Stimulated activated CD4-positive, alpha-beta T cell treated with anti-CD3 and anti-CD28 coated beads, Interleukin-1b, Interleukin-23, amount 100 ng/mL, for 48 hours (primary cell): ENCODE results near the gene TMEM126A.
"Not testable (repeated sequence)": the region's sequence is repeated elsewhere in the genome, so short reads cannot be mapped to it uniquely, and the experiment has no call there.

Experiments
- DNase-seq: peaks from one replicate; pipeline ENCODE4 v3.0.0-alpha.2; 2020

The TMEM126A gene

DNA sequence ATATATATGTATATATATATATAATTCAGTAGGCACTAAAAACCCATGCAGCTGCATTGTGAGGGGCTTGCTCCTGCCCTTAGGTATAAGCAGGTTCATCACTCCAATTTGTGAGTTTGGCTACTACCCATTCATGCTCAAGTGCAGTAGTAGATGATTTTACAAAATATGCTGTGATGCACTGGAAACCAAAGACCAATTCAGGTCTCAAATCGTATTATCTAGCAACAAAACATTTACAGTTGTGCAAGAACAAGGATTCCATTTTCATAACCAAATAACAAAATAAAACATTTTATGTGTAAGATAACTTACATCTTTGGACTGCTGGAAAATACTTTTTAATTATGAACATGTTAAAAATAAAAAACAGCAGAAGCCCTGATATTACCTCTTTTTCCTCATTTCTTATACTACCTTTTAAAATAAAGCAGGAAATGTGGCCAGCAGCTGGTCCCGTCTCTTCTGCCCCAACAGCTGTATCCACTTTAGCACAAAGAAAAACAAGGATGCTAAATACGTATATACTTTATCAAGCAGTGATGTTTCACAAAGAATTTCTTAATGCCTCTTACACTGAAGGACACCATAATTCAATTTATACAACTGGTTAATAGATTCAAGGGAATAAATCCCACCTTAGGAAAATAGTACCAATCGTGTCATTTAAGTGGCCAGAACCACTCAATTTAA lies 14.4 kb downstream of the TMEM126A start:
- no peak for DNase-seq

DNA sequence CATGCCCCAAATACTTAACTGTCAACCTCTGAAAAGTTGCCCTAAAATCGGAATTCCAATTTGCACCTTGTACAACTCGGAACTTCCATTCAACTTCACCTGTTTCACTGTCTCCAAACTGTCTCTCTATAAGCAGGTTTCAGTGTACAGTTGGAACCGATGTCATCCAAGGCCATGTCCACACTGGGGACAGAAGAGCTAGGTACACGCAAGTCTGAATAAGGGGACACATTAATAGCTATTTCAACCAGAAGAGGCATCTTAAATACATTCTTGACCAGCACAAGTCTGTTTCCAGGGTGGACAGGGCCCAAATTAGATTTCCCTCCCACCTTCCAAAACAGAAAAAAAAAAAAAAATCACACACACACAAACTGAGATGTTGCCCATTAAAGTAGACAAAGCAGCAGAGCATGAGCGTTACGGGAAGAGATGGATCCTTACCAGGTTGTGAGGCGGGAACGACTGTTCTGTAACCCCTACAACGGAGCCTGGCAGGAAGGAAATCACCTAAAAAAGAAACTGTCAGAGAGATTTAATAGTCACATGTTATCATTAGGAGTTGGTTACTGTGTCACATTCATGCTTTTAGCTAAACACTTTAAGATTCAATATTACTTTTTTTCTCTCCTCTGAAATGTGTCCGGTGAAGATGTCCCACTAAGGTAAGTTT lies 15.4 kb downstream of the TMEM126A start:
- DNase-seq: no peak

DNA sequence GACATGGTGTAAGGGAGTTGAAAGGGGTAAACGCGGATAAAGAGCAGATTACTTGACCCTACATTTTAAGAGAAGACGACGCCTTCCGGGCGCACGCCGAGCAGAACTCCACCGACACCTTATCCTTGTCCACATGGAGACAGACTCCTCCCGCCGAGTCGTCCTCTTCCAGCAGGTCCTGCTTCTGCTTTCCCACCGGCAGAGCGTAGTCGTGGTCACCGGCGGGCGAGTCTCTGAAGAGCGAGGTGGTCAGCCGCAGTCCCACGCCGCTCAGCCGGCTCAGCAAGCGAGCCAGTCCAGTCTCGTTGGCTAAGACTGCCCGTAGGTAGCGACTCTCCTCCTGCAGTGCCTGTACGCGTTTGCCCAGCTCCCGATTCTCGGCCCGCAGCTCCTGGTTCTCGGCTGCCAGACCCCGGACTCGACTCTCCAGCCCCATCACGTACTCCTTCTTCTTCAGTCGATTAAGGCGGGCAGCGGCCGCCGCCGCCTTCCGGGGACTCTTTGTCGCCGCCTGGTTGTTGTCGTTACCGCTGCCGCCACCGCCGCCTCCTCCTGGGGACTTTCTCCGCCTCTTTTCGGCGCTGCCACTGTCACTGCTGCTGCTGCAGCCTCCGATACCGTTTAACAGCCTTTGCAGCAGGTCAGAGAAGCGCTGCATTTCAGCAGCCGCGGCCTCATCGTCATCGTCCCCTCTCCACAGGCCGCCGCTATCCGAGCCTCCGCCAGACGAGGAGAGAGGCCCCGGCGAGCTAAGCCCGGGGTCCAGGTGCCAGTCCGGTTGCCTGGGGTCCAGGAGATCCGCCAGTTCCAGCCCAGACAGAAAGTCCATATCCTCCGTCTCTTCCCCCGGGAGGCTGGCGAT lies 16.2 kb downstream of the TMEM126A start:
- peak; percentile 87 for DNase-seq

DNA sequence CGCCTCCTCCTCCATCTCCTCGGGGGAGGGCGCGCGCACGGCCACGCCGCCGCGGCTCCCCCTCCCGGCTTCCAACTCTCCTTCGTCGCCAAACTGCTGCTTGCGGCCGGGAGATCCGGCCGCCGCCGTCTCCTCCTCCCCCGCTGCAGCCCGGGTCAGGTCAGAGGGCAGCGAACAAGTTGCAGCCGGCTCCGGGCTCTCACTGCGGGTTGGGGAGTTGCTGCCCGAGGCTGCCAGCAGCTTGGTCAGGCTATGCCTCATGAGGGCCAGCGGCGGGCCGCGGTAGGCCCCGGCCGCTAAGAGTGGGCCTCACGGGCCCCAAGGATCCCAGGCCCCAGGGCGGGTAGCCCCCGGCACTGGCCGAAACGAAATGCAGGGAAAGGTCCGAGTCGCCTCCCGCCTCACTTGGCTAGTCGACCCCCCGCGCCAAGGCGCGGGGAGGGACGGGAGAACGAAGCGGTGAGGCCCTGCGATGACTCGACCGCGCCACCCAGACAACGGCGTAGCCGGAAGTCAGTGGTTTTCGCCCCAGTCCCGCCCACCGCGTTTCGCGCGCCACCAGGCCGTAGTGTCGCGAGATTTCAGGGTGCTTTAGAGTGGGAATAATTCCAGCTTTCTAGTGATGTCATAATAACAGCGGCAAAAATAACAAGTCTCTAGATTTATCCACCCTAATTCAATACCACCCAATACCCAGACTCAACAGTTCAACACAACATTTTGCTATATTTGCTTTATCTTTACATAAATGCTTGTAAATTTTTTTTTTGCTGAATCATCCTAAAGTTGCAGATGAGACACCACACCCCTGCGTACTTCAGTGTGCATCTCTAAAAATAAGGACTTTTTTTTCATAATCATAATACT lies 17.1 kb downstream of the TMEM126A start, which contains the start of gene CREBZF:
CREBZF (minus strand) TSS at position 515 of the 867 bp plus-strand sequence; CDS start at position 261, 254 bp downstream.
- DNase-seq: peak; percentile 95

DNA sequence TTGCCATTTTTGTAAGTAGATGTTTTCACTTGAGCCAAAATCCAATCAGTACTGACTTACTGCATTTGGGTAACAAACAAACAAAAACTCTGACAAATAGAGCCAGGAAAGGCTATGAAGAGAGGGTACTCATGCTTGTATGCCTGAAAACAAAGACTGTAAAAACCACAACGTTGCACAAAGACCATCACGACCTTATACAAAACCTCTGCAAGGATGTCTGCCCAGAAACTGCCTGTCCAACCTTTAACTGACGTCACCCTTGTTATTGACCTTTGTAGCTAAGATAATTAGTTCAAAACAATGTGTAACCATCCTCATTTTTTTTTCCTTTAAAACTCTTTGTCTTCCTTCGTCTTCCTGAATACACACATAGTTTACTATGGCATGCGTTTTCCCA lies 18.0 kb downstream of the TMEM126A start:
- no peak for DNase-seq

DNA sequence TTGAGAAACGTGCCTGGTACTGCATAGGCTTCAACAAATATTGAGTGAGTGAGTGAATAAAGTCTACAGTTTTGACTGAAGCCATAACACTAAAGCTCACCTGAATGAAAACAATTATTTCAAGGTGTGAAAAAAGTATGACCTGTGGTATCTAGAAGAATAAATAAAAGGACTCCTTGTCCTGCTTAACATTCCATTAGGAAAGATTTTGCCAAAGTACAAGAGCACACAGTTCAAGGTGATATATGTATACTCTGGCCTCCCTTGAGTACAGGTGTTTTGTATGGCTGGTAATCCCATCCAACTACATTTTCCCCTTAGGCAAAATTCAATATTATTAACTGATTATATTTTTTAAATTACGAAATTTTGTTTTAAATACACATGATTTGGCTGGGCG lies 18.9 kb downstream of the TMEM126A start:
- no peak for DNase-seq

DNA sequence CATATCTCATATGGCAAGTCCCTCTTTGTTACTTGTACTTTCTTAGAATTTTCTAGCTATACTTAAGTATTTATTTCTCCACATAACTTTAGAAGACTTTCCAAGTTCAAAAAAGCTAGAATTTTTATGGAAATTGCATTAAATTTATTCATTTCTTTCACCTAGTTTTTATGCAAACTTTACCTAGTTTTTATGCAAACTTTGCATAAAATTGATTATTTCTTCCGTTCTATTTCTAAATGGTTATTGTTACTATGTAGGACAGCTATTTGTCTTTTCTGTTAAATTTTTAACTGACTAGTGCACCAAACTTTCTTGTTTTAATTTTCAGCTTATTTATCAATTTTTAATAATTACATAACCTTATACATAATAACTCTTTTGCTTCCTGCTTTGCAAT lies 20.4 kb downstream of the TMEM126A start:
- no peak for DNase-seq

DNA sequence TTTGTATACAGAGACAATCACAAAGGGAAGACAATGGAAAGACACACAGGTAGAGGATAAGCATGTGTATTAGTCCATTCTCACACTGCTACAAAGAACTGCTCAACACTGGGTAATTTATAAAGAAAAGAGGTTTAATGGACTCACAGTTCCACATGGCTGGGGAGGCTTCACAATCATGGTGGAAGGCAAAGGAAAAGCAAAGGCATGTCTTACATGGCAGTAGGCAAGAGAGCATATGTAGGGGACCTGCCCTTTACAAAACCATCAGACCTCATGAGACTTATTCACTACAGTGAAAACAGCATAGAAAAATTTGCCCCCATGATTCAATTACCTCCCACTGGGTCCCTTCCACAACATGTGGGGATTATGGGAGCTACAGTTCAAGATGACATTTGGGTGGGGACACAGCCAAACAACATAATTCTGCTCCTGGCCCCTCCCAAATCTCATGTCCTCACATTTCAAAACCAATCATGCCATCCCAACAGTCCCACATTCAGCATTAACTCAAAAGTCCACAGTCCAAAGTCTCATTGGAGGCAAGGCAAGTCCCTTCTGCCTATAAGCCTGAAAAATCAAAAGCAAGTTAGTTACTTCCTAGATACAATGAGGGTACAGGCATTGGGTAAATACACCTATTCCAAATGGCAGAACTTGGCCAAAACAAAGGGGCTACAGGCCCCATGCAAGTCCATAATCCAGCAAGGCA lies 23.3 kb downstream of the TMEM126A start:
- DNase-seq: not testable (repeated sequence)

DNA sequence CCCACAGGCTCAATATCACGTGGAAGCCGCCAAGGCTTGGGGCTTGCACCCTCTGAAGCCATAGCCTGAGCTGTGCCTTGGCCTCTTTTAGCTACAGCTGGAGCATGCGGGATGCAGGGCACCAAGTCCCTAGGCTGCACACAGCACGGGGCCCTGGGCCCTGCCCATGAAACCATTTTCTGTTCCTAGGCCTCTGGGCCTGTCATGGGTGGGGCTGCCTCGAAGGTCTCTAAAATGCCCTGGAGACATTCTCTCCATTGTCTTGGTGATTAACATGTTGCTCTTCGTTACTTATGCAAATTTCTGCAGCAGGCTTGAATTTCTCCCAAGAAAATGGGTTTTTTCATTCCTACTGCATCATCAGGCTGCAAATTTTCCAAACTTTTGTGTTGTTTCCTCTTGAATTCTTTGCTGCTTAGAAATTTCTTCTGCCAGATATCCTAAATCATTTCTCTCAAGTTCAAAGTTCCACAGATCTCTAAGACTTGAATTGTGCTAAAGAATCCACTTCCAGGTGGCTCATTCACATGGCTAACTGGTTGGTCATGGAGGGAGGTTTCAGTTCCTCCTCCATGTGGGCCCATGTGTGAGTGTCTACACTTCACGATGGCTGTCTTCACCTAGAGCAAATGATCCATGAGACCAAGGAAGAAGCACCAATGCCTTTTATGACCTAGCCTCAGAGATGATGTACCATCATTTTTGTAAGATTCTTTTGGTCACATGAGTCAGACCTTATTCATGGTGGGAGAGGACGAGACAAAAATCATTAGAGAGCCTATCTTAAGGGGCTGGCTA lies 24.5 kb downstream of the TMEM126A start:
- no peak for DNase-seq

DNA sequence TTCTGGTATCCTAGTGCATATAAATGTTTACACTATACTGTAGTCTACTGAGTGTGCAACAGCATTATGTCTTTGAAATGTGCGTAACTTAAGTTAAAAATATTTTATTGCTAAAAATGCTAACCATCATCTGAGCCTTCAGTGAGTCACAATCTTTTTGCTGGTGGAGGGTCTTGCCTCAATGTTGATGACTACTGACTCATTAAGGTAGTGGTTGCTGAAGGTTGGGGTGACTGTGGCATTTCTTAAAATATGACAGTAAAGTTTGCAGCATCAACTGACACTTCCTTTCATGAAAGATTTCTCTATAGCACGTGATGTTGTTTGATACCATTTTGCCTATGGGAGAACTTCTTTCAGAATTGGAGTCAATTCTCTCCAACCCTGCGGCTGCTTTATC lies 25.6 kb downstream of the TMEM126A start:
- no peak for DNase-seq

DNA sequence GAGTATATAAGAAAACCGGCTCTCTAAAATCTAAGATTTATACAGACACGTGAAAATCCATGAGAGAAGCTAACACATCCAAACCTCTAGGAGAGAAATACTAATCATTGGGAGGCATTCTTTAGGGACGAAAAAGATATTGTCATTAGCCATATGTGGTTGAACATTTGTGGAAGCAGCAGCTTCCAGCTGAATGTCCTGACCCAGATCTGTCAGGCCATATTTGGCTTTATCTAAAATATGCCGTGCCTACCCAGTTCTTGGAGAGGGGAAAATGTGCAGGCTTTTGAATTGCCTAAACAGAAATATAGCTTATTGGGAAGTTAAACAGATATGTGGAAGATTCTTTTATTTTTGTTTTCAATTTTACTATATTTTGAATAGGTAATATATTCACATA lies 31.8 kb downstream of the TMEM126A start:
- DNase-seq: no peak

DNA sequence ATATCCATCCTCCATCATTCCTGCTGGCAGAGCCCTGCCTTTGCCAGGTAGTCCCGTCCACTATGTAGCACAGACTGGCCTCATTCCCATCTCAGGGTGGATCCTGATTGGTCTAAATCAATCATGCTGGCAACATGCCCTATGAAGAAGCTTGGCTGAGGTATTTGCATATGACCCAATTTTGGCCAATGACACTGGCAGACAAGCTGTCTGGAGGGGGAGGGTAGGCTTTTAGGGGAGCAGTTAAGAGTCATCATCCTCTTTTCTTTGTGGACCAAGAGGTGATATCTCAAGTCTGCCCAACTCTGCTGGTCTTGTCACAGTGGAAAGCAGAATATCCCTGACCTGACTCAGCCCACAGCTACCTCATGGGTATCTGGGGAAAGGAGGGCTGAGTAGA lies 33.1 kb downstream of the TMEM126A start:
- no peak for DNase-seq

DNA sequence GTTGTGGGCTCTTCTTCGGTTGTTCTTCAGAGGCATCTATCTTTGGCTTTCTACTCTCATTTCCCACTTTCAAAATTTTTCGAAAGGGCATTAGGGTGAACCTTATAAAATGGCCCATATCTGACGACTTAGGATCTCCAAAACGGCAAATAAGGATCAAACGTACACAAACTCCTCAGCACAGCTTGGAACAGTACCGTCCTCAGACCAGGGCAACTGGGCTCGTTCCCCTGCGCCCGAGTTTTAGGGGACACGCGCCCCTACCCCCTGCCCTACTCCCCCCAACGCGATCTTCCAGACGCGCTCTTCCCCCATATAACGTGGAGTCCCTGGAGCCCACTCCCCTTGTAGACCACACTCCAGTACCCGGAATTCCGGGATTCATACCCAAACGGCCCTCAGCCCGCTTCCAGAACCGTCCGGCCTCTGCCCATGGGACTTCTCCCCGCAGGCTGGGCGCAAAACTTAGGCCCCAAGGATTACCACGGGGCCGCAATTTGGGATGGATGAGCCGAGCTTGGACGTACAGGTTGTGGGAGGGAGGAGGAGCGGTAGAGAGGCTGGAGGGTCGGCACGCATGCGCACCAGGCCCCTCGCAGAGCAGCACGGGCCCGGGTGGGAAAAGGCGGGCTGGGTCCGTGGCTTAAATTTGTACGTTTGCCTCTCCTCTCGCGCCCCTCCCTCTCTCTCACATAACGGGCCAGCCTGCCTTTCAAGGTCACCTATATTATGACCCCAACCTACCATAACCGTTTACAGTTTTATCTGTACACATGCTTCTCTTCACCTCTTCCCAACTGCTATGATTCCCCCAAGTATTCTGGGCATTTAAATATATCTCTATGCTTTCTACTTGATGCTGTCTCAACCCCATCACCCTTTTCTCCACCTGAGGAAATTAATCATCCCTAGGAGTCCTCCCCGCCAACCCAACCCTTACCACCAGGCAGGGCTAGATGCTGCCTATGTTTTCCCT lies 34.9 kb downstream of the TMEM126A start:
- peak; percentile 71 for DNase-seq

DNA sequence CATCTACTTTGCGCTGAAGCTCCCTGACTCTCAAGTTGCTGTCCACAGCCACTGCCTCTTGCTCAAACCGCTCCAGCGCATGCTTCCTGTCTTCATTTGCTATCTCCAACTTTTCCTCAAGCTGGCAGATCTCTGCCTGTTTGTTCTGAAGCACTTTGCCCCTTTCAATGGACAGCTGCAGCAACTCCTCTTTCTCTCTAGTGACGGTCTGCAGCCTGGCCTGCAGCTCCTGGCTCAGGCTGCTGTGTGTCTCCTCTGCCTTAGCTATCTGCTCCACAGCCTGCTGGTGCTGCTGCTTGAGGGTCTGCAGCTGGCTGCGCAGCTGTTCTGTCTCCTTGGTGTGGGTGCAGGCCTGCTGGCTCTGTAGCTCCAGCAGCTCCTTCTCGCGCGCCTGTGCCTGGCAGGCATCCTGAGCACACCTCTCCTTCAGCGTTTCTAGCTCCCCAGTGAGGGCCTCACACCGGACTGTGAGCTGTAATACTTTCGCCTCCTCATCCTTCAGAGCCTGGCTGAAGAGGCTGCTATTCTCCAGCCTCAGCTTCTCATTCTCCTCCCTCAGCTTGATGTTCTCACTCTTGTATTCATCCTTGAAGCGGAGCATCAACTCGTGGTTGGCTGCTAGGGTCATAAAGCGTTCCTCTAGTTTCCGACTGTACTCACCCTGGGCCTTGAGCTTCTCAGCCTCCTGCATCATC lies 37.5 kb downstream of the TMEM126A start:
- DNase-seq: no peak

DNA sequence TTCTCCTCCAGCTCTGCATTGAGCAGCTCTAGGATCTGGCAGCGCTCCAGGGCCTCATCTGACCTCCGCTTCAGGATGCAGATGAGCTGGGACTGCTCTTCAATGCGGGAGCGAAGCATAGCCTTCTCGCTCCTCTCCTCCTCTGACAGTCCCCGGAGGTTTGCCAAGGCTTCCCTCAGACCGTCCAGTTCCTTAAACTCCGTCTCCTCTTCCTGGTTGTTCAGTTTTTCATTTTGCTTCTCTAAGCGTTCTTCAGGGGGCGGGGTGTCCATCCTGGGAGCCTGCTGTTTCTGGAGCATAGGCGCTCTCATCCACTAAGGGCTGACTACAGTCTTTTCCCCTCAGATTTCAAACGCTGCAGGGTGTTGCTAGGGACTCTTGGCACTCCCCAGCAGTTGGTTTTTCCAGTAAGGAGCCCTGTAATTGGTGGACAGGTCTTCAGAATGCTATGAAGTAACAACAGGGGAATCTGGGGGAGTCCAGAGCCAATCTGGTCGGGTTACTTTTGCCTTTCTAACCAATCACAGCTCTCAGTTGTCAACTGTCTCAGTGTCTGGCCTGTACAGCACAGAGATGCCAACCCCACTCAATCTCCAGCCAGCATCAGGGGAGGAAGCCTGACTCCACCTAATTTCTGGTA lies 38.2 kb downstream of the TMEM126A start, which contains the start of gene CCDC89:
CCDC89 (minus strand) TSS at position 376 of the 640 bp plus-strand sequence; CDS start at position 311, 65 bp downstream.
- DNase-seq: no peak

DNA sequence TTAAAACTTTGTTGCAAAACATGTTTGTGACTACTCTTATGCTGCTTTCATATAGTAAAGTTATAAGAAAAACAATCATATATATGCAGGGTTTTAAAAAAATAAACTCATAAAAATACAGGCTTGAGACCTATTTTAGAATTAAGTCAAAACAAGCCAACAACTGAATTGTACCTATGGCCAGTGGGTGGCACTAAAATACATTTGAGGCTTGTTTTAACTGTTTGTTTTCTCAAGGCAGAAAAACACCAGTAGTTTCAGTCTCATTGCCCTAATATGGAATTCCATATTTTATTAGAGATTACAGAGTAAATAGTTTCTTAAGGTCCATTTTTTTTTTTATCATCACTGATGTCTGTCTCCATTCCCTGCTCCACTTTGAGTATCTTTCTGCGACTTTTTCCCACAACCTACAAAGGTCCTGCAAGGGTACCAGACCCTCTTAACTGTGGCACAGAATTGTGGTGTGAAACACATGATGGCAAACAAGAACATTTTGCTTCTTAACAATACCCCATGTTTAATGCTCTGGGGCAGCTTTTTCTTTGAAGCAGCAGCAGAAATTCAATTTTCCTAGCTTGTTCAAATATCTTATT lies 46.7 kb downstream of the TMEM126A start:
- DNase-seq: no peak

DNA sequence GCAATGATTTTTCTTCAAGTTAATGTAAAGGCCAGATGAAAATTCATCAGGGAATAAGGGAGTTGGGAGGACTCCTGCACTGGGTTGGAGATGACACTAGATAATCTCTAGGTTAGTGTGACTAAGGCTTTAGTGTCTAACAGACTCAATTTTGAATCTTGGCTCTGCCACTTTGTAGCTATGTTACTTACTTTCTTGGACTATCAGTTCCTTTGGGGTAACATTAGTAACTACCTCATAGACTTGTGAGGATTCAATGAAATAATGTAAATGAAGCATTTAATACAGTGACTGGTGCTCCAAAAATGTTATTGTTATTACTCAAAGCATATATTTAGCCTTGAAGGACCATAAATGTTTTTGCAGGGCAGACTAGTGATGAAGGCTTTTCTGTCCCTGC lies 47.8 kb downstream of the TMEM126A start:
- DNase-seq: no peak

DNA sequence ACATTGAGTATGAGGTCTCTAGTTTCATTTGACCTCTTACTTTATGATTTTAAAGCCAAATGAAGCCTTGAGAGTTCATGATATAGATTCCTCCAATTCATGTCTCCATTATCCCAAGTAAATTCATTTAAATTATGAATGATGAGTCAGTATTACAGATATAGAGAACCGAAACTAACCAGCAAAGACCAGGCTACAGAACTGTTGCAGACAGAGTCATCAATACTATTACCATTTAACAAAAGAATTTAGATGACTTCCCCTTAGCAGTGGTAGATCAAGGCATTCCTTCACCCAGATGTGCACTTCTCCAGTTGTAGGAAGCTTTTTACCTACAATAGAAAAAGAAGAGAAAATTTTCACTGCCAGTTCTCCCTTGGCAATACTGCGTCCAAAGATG lies 50.0 kb downstream of the TMEM126A start:
- no peak for DNase-seq
